Fibroblast of peridontal ligament (primary cell): ENCODE data around the gene U2SURP.
"Not testable (repeated sequence)": the region's sequence is repeated elsewhere in the genome, so short reads cannot be mapped to it uniquely, and the experiment has no call there.

ENCODE experiments used
- DNase-seq: peaks from one replicate; pipeline ENCODE4 v3.0.0-alpha.2; 2010; ENCODE audit errors: extremely low read depth

The U2SURP gene

DNA sequence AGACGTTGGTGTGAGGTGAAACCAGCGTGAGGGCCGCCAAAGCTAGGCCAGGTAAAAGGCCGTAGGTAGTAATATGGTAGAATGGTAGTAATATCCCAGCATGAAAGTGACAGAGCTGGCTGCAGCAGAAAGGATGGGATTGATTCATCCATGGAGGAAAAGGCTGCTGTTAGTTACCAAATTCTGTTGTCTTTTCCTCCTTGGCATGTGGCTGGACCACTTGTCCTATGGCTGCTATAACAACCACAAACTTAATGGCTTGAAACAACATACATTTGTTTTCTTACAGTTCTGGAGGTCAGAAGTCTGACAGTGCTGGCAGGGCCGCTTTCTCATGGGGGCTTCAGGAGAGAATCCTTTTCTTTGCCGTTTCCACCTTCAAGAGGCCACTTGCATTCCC is 70.4 kb downstream of the U2SURP start:
- no peak for DNase-seq

DNA sequence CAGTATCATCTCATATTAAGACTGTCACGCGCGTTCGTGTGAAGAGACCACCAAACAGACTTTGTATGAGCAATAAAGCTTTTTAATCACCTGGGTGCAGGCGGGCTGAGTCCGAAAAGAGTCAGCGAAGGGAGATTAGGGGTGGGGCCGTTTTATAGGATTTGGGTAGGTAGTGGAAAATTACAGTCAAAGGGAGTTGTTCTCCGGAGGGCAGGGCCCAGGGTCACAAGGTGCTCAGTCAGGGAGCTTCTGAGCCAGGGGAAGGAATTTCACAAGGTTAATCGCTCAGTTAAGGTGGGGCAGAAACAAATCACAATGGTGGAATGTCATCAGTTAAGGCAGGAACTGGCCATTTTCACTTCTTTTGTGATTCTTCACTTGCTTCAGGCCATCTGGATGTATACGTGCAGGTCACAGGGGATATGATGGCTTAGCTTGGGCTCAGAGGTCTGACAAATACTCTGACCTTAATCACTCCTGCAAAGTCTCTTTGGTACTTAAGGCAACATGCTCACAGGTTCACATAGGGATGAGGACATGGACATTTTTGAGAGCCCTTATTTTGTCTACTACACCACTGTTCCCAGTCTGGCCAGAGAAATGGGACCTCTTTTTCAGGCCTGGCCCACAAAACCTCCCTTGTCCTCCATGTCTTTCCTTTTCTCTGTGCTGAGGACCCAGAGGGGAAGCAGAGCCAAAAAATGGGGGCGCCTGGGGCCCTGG is 71.1 kb downstream of the U2SURP start:
- not testable (repeated sequence) for DNase-seq

DNA sequence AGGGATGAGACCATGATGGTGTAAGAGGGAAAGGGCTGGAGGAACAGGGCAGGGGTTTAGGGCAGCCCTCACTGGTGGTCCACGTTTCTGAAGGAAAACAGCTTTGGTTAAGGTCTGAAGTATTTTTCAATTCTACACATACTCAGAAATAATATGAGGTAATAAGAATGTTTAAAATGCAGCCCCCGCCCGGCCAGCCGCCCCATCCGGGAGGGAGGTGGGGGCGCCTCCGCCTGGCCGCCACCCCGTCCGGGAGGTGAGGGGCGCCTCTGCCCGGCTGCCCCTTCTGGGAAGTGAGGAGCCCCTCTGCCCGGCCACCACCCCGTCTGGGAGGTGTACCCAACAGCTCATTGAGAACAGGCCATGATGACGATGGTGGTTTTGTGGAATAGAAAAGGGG is 72.2 kb downstream of the U2SURP start:
- DNase-seq: not testable (repeated sequence)

DNA sequence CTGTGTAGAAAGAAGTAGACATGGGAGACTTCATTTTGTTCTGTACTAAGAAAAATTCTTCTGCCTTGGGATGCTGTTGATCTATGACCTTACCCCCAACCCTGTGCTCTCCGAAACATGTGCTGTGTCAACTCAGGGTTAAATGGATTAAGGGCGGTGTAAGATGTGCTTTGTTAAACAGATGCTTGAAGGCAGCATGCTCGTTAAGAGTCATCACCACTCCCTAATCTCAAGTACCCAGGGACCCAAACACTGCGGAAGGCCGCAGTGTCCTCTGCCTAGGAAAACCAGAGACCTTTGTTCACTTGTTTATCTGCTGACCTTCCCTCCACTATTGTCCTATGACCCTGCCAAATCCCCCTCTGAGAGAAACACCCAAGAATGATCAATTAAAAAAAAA is 72.6 kb downstream of the U2SURP start:
- DNase-seq: not testable (repeated sequence)

DNA sequence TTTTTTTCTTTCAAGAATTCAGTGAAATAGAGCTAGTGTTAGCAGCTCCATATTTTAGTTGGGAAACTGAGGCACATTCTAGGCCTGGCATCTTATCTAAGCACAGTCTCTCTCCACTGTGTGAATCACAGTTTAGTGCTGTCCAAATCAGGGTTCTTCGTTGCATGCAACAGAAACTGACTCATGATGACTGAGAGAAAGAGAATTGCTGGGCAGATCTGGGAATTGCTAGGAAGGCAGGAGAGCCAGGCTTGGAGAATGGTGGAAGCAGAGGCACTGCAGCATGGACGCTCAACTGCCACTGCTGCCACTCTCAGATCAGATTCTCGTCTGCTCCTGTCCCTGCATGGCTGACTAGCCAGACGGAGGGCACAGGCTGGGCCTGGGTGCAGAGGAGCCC is 77.5 kb downstream of the U2SURP start:
- peak; percentile 55 for DNase-seq

DNA sequence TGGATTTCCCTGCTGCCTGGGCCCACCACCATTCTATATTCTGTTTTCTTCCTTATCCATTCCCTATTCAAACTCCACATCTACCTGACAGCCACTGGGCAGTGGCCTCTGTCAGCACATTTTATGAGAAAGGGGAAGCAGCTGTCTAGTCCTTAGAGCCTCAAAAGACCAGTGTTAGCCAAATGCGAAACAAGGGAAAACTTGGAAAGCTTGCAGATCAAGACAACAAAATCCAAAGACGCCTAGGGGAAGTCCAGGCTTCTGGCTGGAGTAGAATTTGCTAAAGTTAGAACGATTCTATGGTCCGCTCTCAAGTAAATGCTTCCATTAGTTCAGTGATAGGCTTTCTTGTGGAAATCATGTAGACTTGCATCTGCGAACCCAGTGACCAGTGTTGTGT is 78.8 kb downstream of the U2SURP start:
- no peak for DNase-seq

DNA sequence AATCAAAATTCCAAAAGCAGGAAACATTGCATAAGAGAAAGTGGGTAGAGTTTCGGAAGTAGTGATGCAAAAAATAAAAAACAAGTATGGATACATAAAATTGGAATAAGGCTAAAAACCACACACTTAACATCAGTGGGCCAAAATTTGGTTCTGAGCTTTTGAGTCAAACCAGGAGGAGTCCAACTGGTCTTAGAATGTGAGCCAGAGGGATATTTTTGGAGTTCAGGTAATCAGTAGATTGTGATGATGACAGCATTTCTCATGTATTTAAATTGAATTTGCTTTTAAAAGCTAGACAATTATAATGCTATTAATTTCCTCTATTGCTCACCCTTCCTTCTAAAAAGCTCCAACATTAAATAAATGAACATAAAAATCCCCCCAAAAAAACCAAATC is 80.0 kb downstream of the U2SURP start:
- DNase-seq: no peak

DNA sequence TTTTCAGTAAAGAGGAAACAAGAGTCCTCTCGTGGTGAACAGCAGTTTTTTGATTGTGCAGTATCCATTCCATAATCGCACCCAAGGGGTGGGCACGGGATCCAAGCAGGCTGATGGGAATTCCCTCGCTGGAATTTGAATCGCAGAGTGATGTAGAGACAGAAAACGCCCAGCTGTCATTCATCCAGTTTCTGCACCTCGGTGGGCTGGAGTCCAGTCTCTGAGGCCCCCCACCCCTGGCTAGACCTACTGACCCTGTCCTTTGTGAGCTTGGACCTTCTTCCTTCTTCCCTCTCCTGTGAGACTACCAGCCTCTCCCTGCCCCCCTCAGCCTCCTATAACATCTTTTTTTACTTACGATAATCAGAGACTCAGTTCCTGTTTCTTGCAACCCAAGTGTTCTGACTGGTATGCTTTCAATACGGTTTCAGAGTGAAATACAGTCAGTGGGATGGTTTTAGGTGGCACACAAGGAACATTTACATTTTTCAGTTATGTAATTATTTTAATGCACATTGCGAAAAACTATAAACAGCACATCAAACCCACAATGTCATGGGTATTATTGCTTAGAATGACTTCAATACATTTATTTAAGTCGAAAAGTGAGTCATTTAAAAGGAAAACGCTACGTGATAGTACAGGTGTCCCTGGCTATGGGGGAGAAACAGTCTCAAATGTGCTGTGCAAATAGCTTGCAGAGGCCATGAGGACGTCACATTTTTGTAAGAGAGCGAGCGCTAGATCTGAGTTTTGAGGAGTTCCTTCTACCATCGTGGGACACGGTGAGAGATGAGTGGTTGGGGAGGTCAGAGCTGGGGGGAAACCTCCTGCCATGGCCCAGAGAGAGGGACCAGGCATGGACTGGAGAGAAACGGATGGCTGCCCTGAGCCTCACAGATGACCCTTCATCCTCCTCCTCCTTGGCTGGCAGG is 80.7 kb downstream of the U2SURP start:
- DNase-seq: no peak

DNA sequence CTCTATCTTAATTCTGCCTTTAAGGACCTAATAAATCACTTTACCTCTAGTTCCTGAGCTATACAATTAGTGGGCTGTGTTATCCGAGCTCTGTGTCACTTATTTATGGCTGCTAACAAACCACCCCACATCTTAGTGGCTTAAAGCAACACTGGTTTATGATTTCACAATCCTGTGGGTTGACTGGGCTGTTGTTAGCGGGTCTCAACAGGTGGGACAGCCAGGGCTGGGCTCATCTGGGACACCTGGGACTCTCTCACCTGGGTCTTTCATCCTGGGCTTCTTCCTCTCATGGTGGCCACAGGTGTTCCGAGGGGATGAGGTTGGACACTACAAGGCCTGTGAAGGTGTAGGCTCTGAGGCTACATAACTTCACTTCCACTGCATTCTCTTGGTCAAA is 82.4 kb downstream of the U2SURP start:
- no peak for DNase-seq

DNA sequence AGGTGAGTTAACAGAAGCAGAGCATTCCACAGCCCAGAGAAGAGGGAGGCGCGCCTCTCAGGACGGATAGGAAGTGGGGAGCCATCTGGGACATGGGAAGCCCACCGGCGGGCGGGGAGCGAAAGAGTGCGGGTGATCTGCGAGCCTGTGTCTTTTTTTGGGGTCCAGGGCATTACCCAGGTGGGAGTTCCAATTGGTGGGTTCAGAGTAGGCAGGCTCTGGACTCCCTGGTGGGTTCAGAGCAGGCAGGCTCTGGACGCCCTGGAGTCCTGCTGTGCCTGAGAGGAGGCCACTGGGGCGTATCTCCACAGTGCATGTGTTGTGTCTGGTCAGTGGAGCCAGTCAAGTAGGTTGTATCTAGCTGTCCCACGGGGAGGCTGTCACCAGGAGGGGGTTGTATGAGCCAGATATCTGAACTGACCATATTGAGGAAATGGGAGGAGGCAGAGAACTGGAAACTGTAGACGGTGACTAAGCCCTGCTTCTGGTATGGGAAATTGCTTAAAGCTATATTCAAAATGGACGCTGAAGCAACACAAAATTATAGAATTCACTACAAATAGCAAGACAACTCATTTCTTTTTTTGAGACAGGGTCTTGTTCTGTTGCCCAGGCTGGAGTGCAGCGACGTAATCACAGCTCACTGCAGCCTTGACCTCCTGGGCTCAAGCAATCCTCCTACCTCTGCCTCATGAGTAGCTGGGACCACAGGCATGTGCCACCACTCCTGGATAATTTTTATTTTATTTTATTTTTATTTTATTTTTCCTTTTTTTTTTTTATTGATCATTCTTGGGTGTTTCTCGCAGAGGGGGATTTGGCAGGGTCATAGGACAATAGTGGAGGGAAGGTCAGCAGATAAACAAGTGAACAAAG is 83.7 kb downstream of the U2SURP start:
- peak; percentile 45 for DNase-seq

DNA sequence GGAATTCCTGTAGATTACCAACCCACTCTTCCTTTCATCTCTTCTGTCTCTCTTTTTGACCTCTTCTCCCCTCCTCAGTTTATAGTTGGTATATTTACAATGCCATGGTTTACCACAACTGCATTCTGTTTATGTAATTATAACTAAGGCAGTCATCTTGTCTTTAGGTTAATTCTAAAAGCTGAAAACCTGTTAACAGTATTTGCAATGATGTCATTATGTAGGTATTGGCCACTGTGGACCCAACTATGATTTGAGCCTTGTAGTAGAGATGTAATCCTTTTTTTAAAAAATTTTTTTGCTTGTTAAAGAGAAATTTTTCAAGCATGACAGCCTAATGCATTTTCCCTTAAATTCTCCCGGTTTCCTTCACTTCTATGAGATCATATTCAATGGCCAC is 87.5 kb downstream of the U2SURP start:
- no peak for DNase-seq

DNA sequence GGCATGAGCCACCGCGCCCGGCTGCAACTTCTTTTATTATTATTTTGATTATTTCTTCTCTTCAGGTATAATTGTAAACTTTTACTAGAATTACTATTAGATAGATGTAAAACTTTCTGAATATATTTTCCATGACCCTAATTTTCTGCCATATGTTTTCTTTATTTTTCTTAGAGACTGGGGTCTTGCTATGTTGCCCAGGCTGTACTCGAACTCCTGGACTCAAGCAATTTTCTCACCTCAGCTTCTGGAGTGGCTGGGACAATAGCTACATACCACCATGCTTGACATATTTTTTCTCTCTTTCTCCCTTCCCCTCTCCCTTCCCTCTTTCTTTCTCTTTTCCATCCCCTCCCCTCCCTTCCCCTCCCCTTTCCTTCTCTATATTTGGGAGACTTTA is 88.6 kb downstream of the U2SURP start:
- no peak for DNase-seq

DNA sequence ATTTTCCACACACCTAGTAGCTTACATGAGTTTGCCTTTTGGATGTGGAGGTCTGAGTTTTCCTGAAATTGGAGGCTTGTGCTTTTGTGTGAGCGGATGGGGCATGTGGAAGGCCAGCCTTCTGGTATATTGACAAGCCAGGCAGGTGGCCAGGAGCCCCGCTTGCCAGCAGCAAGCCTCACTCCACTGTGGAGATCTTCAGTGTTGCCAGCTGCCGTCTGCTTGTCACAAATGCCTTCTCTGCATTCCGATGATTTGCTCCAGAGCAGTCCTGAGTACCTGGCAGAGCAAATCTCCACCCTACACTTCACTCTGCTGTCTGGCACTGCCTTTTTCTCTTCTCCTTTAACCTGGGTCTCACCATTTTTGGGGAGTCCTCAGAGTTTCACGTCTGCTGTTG is 89.1 kb downstream of the U2SURP start:
- no peak for DNase-seq

DNA sequence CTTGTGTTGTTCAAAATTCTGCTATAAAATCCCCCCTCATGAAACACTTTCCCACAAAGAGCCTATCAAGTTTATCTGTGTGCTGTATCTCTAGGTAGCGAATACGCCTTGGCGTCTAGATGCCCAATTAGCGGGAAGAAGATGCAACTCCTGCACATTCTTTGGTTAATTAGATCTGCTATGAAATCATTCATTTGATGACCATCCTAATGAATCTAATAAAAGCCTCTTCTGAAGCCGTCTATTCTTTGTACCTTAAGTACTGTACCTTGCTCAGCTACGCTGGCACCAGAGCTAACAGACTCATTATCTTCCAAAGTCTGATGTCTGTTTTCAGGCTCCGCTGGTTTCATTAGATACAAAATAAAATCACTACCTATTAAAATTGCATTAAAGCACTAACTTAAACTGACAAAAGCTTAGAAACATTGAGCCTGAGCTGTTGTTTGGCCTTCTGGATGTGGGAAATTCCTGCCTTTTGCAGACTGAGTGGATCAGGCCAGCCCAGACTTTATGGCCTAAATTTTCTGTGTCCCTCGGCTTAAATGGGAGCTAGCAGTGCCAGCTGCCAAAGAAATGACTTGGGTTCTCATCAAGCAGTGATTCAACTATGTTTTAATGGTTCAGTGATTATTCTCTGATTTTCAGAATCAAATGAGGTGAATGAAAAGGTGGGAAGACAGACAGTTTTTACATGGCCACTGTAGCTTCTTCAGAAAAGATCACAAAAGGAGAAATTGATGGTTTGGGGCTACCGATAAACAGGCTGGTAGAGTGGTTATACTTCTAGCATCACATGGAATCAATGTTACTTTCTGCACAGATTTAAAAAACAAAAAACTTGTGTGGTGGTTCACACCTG is 89.8 kb downstream of the U2SURP start:
- no peak for DNase-seq

DNA sequence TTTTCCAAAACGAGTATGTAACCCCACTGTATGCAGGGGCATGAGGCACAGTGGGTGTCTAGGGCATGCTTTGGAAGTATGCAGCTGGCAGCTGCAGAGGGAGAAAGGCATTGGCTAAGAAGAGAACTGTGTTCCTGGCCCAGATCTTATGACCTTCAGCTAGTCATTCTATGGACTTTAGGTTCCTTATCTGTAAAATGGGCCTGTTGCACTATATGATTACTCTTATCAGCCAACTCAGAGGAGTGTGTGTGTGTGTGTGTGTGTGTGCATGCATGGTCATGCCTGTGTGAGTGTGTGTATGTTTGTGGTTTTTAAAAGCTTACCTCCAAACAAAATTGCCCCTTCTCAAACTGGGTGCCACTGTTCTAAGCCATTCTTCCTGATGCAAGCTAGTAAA is 90.8 kb downstream of the U2SURP start:
- no peak for DNase-seq

DNA sequence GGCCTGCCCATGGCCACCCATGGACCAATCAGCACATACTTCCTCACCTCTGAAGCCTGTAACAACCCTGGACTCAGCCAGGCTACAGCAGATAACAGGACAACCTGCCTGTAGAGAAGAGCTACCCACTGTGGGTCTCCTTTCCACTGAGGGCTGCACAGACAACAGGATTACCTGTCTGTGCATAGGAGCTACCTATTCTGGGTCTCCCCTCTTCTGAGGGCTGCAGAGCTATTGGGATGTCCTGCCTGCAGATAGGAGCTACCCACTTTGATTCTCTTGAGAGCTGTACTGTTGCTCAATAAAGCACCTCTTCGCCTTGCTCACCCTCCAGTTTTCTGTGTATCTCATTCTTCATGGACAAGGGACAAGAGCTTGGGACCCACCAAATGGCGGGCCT is 94.4 kb downstream of the U2SURP start:
- DNase-seq: no peak

DNA sequence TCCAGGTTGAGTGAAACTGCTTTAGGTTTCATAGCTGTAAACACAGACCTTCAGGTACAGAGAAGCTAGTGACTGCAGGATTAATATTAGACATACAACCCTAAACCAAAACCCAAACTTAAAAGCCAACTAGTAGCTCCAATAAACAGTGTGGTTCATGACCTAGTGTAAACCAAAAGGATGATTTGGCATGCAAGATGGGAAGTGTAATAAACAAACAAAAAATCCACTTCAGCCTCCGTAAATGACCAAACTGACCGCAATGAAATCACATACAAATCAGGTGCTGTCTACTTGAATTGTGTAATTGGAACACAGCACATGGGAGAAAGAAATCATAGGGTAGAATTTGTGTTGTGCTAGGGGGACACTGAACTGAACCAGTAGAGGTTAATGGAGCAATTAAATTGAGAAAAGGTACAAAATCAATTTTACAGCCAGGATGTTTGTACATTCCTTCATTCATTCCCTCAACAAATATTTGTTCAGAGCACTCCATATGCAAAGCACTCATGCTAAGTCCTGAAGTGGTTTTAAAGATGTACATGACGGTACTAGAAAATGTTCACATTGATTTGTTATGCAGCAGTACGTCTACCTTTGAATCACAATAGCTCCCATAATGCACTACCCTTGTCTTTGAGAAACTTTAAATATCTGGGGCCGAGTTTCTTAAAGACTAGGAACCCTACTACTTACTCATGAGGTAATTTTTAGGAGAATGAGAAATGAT is 96.8 kb downstream of the U2SURP start:
- DNase-seq: no peak

DNA sequence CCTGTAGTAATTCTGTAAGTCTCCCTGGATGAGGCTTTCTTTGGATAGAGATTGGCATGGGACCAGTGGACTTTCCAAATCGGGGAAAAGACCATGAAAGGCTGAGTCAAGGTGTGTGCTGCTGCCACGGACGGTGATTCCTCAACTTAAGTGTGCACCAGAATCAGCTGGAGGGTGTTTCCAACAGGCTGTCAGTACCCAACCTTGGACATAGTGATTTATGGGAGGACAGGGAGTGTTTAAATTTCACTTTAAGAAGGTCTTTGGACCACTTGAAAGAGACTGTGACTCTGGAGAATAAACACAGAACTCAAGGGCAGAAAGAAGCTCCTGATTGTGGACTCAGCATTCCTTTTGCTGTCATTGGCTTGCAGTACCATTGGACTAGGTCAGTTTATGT is 97.8 kb downstream of the U2SURP start:
- no peak for DNase-seq

DNA sequence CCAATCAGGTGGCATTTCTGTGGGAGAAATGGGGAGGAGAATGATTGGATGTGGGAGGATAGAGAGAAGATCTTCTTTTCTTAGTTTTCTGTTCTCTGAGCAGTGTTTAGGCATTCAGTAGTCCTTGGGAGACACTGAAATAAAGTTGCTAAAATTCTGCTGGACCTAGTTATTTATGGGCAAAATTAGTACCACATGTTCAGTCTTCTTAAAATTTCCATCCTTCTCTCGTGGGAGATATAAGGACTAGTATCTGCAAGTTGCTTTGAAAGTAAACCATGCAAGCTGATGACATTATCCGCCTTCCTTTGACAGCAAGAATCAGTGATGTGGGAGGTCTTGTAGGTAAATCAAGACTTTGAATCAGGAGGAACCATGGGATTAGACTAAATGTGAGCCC is 98.3 kb downstream of the U2SURP start:
- peak; percentile 43 for DNase-seq

DNA sequence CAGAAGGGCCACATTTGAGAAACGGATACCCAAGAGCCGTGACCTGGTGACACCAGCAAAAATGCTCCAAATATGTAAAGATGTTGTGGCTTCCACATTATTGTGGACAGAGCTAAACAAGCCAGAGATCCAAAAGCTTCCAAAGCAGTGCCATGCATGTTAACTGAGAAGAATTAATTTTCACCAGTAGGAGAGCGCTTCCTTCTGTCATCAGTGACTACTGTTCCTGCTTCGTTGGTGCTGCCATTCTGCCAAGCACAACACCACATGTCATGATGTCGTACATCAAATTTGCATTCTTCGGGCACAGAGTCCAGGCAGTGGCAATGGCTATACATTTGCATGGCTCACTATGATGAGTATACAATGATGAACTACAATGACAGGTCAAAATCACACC is 99.1 kb downstream of the U2SURP start:
- DNase-seq: no peak
